Mesenteric fat pad (tissue), 1 donor: ENCODE data around the gene SPRED2. TPM values are rescaled to one million over a fixed set of nuclear protein-coding genes. Genes with fewer than 3 reads are reported as not detected.

Experiments used
- DNase-seq: peaks from one replicate; pipeline ENCODE4 v3.0.0-alpha.2; 2020; ENCODE audit warnings: low spot score
- total RNA-seq: library from RNA; stranded (reverse); fragmentation: NEBNext Ultra II Directional; extraction: Animal tissue kit (Norgen Biotek cat#: 25700); gene quantifications from one replicate; pipeline ENCODE4 v1.2.1, GENCODE V29; 2021
- donor health status: DM: yes; HTN: yes; CAD: no.

SPRED2 gene
- total RNA-seq, 1 donor from 2014 or later = 48.7 TPM

GRCh38 chr2:65388596-65389390 is 43.6 kb downstream of the SPRED2 start:
- DNase-seq = no peak

GRCh38 chr2:65388051-65388531 is 44.3 kb downstream of the SPRED2 start:
- no peak for DNase-seq

GRCh38 chr2:65386989-65387388 is 45.4 kb downstream of the SPRED2 start:
- no peak for DNase-seq

GRCh38 chr2:65386344-65386743 is 46.1 kb downstream of the SPRED2 start:
- DNase-seq = no peak

- no peak for DNase-seq
Measured at GRCh38 chr2:65383541-65384488, 48.6 kb downstream of the SPRED2 start.

GRCh38 chr2:65382776-65383357 is 49.5 kb downstream of the SPRED2 start:
- DNase-seq = peak; percentile 93

- DNase-seq = no peak
Measured at GRCh38 chr2:65382323-65382722, 50.1 kb downstream of the SPRED2 start.

GRCh38 chr2:65381607-65382051 is 50.8 kb downstream of the SPRED2 start:
- no peak for DNase-seq

- DNase-seq = no peak
Measured at GRCh38 chr2:65380255-65380654, 52.1 kb downstream of the SPRED2 start.

GRCh38 chr2:65379721-65380171 is 52.7 kb downstream of the SPRED2 start:
- no peak for DNase-seq

- DNase-seq = no peak
Measured at GRCh38 chr2:65379223-65379622, 53.2 kb downstream of the SPRED2 start.

- DNase-seq = no peak
Measured at GRCh38 chr2:65378290-65378689, 54.1 kb downstream of the SPRED2 start.

- no peak for DNase-seq
Measured at GRCh38 chr2:65377556-65378192, 54.7 kb downstream of the SPRED2 start.

- no peak for DNase-seq
Measured at GRCh38 chr2:65375723-65376122, 56.7 kb downstream of the SPRED2 start.

- DNase-seq = no peak
Measured at GRCh38 chr2:65374999-65375398, 57.4 kb downstream of the SPRED2 start.

- DNase-seq = no peak
Measured at GRCh38 chr2:65374575-65374974, 57.8 kb downstream of the SPRED2 start.

- no peak for DNase-seq
Measured at GRCh38 chr2:65373365-65373918, 59.0 kb downstream of the SPRED2 start.

- no peak for DNase-seq
Measured at GRCh38 chr2:65372619-65373018, 59.8 kb downstream of the SPRED2 start.

- no peak for DNase-seq
Measured at GRCh38 chr2:65371074-65371434, 61.3 kb downstream of the SPRED2 start.

- no peak for DNase-seq
Measured at GRCh38 chr2:65370387-65371073, 61.9 kb downstream of the SPRED2 start.
